Measurements from ENCODE around the gene IL13RA1.
"Not testable (repeated sequence)": the region's sequence is repeated elsewhere in the genome, so short reads cannot be mapped to it uniquely, and the experiment has no call there.

Gene IL13RA1

DNA sequence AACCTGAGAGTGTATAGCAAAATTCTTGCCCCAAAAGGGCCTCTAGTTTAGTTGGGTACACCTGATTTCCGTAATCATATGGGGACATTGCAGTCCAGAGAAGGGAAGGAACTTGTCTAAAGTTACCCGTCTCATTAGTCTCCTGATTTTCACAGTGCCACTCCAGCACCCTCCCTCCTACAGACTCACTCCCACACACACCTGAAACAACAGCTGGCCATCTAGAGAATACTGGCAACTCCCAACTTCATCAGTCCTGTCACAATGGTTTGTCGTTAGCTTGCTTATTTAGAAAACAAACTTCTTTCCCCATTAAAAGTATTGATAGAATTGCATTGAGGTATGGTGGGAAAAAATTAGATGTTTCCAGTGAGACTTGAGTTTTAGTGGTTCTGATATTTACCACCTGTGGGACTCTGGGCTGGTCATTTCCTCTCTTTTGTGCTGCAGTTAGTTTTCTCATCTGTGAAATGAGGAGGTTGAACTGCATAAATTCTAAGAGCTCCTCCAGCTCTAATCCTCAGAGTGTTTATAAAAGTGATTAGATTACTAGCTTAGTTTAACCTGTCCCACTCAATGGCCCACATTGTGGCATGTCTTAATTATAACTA is 1.7 kb downstream of the IL13RA1 start:
- DNase-seq (ENCODE audit: low read depth), result no peak
- H3K4me3 ChIP-seq (ENCODE audit: low read depth, low read length), result no peak overlapping the region
- TF ChIP-seq, protein P1, sequence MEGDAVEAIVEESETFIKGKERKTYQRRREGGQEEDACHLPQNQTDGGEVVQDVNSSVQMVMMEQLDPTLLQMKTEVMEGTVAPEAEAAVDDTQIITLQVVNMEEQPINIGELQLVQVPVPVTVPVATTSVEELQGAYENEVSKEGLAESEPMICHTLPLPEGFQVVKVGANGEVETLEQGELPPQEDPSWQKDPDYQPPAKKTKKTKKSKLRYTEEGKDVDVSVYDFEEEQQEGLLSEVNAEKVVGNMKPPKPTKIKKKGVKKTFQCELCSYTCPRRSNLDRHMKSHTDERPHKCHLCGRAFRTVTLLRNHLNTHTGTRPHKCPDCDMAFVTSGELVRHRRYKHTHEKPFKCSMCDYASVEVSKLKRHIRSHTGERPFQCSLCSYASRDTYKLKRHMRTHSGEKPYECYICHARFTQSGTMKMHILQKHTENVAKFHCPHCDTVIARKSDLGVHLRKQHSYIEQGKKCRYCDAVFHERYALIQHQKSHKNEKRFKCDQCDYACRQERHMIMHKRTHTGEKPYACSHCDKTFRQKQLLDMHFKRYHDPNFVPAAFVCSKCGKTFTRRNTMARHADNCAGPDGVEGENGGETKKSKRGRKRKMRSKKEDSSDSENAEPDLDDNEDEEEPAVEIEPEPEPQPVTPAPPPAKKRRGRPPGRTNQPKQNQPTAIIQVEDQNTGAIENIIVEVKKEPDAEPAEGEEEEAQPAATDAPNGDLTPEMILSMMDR (conservative IDR thresholded peaks at IDR 0.05; ENCODE audit: low read depth, low read length), result no peak

DNA sequence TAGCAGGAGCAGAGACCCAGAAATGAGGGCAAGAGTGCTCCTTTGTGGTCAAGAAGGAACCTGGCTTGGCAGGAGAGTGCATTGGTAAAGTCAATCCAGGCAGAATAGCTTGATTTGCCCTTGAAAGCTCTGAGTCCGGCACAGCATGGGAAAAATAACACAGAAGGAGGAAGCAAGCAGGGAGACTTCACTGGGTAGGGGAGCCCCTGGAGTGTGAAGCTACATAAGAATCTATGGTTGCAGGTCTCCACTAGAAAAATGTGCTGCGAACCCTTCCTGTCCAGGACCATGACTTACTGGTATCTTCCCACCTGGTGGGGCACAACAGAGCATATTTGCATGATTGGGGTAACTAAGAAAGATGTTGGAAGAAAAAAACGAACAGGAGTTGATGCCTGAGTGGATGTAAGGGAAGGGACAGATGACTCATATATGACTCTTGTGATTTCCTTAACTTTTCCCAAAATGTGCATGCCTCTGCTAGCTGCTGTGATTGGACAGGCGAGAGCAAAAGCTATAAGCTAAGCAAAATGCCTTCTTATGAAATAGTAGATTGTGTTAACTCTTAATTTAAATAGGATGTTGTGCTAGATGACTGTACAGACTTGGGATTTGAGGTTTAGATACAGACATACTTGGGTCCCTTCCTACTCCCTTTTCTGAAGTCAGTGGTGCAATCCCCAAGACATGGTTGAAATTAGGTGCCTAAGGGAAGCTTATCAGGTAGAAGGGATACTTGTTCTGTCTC is 3.3 kb downstream of the IL13RA1 start:
- peak; percentile 67 for DNase-seq (ENCODE audit: low read depth)
- no peak overlapping the region for H3K4me3 ChIP-seq (ENCODE audit: low read depth, low read length)
- TF ChIP-seq, protein P1 (conservative IDR thresholded peaks at IDR 0.05; ENCODE audit: low read depth, low read length), result no peak

DNA sequence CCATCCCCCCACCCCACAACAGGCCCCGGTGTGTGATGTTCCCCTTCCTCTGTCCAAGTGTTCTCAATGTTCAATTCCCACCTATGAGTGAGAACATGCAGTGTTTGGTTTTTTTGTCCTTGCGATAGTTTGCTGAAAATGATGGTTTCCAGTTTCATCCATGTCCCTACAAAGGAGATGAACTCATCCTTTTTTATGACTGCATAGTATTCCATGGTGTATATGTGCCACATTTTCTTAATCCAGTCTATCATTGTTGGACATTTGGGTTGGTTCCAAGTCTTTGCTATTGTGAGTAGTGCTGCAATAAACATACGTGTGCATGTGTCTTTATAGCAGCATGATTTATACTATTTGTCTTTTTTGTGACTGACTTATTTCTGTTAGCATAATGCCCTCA is 5.1 kb downstream of the IL13RA1 start:
- not testable (repeated sequence) for H3K4me3 ChIP-seq (ENCODE audit: low read depth, low read length); DNase-seq (ENCODE audit: low read depth)

DNA sequence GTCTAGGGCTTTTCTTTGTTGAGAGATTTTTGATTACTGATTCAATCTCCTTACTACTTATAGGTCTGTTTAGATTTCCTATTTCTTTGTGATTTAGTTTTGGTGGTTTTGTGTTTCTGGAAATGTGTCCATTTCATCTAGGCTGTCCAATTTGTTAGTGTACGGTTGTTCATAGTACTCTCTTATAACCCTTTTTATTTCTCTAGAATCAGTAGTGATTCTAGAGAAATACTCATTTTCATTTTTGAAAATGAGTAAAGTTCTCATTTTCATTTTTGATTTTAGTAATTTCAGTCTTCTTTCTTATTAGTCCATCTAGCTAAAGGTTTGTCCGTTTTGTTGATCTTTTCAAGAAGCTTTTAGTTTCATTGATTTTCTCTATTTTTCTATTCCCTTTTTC is 7.5 kb downstream of the IL13RA1 start:
- no peak overlapping the region for H3K4me3 ChIP-seq (ENCODE audit: low read depth, low read length)

DNA sequence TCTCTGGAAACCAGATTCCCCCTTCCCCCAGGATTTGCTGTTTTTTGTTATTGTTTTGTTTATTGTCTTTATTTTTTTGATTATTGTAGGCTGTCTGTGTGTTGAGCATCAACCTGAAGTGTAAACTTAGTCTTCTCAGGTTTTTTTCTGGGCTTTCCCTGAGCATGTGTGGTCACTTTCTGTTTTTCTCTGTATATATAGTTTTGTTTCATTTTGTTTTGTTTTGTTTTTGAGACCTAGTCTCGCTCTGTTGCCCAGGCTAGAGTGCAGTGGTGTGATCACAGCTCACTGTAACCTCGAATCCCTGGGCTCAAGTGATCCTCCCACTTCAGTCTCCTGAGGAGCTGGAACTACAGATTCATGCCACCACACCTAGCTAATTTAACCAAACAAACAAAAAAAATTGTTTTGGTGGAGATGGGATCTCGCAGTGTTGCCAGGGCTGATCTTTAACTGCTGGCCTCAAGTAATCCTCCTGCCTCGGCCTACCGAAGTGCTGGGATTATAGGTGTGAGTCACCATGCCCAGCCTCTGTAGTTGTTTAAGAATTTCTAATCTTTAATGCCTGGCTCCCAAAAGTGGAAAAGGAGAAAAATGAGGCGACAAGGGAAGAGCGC is 9.1 kb downstream of the IL13RA1 start:
- DNase-seq (ENCODE audit: low read depth), result no peak
- TF ChIP-seq, protein P1 (conservative IDR thresholded peaks at IDR 0.05; ENCODE audit: low read depth, low read length), result no peak
- H3K4me3 ChIP-seq (ENCODE audit: low read depth, low read length), result no peak overlapping the region

More for the DNA sequence above, 7.5 kb downstream of the IL13RA1 start:
- TF ChIP-seq, protein P1 (conservative IDR thresholded peaks at IDR 0.05; ENCODE audit: low read depth, low read length), result no peak
- DNase-seq (ENCODE audit: low read depth), result no peak

DNA sequence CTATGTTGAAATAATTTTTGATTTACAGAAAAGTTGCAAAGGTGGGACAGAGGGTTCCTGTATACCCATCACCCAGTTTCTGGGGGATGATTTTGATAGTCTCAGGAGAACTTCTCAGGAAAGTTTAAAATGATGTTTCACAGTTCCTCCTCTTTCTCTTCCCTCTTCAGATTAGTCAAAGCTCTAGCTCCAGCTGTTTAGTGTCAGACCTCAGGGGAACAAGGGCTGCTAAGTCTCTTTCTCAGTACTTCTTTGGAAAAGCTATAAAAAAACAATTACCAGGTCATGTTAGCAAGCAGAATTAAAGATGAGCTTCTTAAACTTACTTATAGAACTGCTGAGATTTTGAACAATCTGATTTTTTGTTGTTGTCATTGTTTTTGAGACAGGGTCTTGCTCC is 12.2 kb downstream of the IL13RA1 start:
- no peak for DNase-seq (ENCODE audit: low read depth)
- no peak overlapping the region for H3K4me3 ChIP-seq (ENCODE audit: low read depth, low read length)
- TF ChIP-seq, protein P1 (conservative IDR thresholded peaks at IDR 0.05; ENCODE audit: low read depth, low read length), result no peak

DNA sequence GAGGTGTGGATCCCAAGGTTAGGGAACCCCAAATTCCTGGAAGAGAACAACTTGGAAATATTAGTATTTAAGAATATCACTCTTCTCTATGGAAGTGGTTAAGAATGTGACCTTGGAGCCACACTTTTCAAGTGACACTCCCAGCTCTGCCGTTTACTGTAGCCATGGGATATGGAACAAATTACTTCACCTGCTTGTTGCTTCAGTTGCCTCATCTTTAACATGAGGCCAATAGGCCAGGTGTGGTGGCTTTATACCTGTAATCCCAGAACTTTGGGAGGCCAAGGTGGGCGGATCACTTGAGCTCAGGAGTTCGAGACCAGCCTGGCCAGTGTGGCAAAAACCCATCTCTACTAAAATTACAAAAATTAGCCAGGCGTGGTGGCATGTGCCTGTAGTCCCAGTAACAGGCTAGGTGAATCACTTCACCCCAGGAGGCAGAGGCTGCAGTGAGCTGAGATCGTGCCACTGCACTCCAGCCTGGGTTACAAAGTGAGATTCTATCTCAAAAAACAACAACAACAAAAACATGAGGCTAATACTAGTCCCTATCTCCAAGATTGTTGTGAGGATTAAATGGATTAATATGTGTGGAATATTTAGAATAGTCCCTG is 13.0 kb downstream of the IL13RA1 start:
- no peak overlapping the region for H3K4me3 ChIP-seq (ENCODE audit: low read depth, low read length)
- no peak for DNase-seq (ENCODE audit: low read depth)
- TF ChIP-seq, protein P1 (conservative IDR thresholded peaks at IDR 0.05; ENCODE audit: low read depth, low read length), result no peak
